Naive thymus-derived CD4-positive, alpha-beta T cell (primary cell): Measurements from ENCODE around the gene MCMBP. TPM values are rescaled to one million over a fixed set of nuclear protein-coding genes. Genes with fewer than 3 reads are reported as not detected.
A peak's percentile ranks its signal among the peaks of the same experiment; 100 is the strongest.
"Not testable (repeated sequence)": the region's sequence is repeated elsewhere in the genome, so short reads cannot be mapped to it uniquely, and the experiment has no call there.

Experiments used
- ATAC-seq: fragments of 150-1000 bp; cut with Tn5 transposase; 2 replicates; pipeline ENCODE4 v1.10.0; 2021; ENCODE audit warnings: mild to moderate bottlenecking, moderate library complexity
- CTCF ChIA-PET: fragments of 350-600 bp; sonication (Branson Sonifier 250); formaldehyde crosslinking; loops from one replicate; lab custom pipeline; 2021; ENCODE audit warnings: antibody characterized with exemption; lab: Charles Lee
- POLR2A ChIA-PET: fragments of 350-600 bp; sonication (Branson Sonifier 250); formaldehyde crosslinking; loops from one replicate; lab custom pipeline; 2021; ENCODE audit warnings: antibody characterized with exemption, inconsistent platforms; lab: Charles Lee
- DNase-seq, 9 donors: peaks; one replicate each; pipeline versions ENCODE4 v3.0.0 to v3.0.0-alpha.2; 2020 to 2022; ENCODE audit warnings: mixed read lengths in 1 of 9
- H3K27ac ChIP-seq: one replicate; pipeline ENCODE4 v1.7.0; 2013; ENCODE audit warnings: mild to moderate bottlenecking, low read depth, low read length, moderate library complexity
- H3K27me3 ChIP-seq, 2 donors: one replicate each; pipeline ENCODE4 v1.7.0; 2013; ENCODE audit warnings: low read length in 2 of 2, mild to moderate bottlenecking in 2 of 2, moderate library complexity in 2 of 2; ENCODE audit not compliant: control insufficient read depth in 2 of 2, insufficient read depth in 2 of 2
- H3K36me3 ChIP-seq, 3 experiments: 1 replicate in 2 of 3; 2 replicates in 1 of 3; pipeline ENCODE4 v1.7.0; 2013; ENCODE audit warnings: low read length in 3 of 3, mild to moderate bottlenecking in 3 of 3, moderate library complexity in 1 of 3; ENCODE audit not compliant: insufficient read depth in 3 of 3, control insufficient read depth in 2 of 3
- H3K4me1 ChIP-seq, 2 donors: one replicate each; pipeline ENCODE4 v1.7.0; 2013; ENCODE audit warnings: low read length in 2 of 2, mild to moderate bottlenecking in 2 of 2, moderate library complexity in 1 of 2; ENCODE audit not compliant: control insufficient read depth in 2 of 2, insufficient read depth in 2 of 2
- H3K4me3 ChIP-seq: 2 replicates; pipeline ENCODE4 v1.7.0; 2013; ENCODE audit warnings: mild to moderate bottlenecking, low read length
- H3K9me3 ChIP-seq, 3 experiments: 1 replicate in 2 of 3; 2 replicates in 1 of 3; pipeline ENCODE4 v1.7.0; 2013; ENCODE audit warnings: low read length in 3 of 3; ENCODE audit not compliant: control insufficient read depth in 2 of 3
- H3K27ac Mint-ChIP-seq, 9 donors: one replicate each; pipeline ENCODE4 v1.8.0; 2020 to 2022; ENCODE audit warnings: mixed read lengths in 9 of 9, mild to moderate bottlenecking in 8 of 9, moderate library complexity in 5 of 9, inconsistent platforms in 2 of 9
- H3K27me3 Mint-ChIP-seq, 5 donors: one replicate each; pipeline ENCODE4 v1.8.0; 2021 to 2022; ENCODE audit warnings: mixed read lengths in 5 of 5, mild to moderate bottlenecking in 1 of 5
- H3K36me3 Mint-ChIP-seq, 5 donors: one replicate each; pipeline ENCODE4 v1.8.0; 2020 to 2022; ENCODE audit warnings: mixed read lengths in 5 of 5, mild to moderate bottlenecking in 3 of 5, inconsistent platforms in 1 of 5
- H3K4me1 Mint-ChIP-seq, 7 donors: one replicate each; pipeline ENCODE4 v1.8.0; 2020 to 2022; ENCODE audit warnings: mixed read lengths in 7 of 7, mild to moderate bottlenecking in 3 of 7, inconsistent platforms in 1 of 7
- H3K4me3 Mint-ChIP-seq, 10 donors: one replicate each; pipeline ENCODE4 v1.8.0; 2020 to 2022; ENCODE audit warnings: mild to moderate bottlenecking in 10 of 10, mixed read lengths in 10 of 10, moderate library complexity in 6 of 10, inconsistent platforms in 2 of 10
- H3K9me3 Mint-ChIP-seq, 11 donors: one replicate each; pipeline ENCODE4 v1.8.0; 2020 to 2022; ENCODE audit warnings: mixed read lengths in 11 of 11, mild to moderate bottlenecking in 4 of 11, inconsistent platforms in 1 of 11, moderate library complexity in 1 of 11
- intact Hi-C, 2 donors: fragments of 100-400 bp; cut with micrococcal nuclease; formaldehyde crosslinking; loops; one replicate each; pipeline ENCODE4 v1.15.1; 2023
- polyA plus RNA-seq, 2 donors: library from polyadenylated mRNA; unstranded; fragments of 300-500 nt; fragmentation: Illumina TruSeq; gene quantifications; one replicate each; pipeline ENCODE4 v1.2.3, GENCODE V29; 2021
- total RNA-seq, 6 experiments: library from RNA in 5 of 6; stranded (reverse) in 5 of 6; gene quantifications; 1 replicate in 5 of 6; 2 replicates in 1 of 6; pipeline ENCODE4 v1.2.3 and lab custom pipeline; 2021 to 2026

Gene MCMBP
- total and polyA plus RNA-seq, 7 experiments from 2014 or later = 30.5 to 82.8 (median 46.0) TPM

GRCh38 chr10:119871881-119872609 lies 598 bp downstream of the MCMBP start:
- Mint-ChIP-seq H3K4me1 (peaks cover 30 to 55% (median 51%) of the 10 kb centered on the region in 7 donors), H3K27ac (peak overlapping the region; percentile 39 to 93 (median 84)), H3K27me3 (peaks cover 0 to 2% (median 0%) of the 10 kb centered on the region in 5 donors), H3K9me3 (peaks cover 0 to 2% (median 0%) of the 10 kb centered on the region in 11 donors), H3K4me3 (peak overlapping the region; percentile 87 to 93 (median 91)), H3K36me3 (peaks cover 0 to 10% (median 0%) of the 10 kb centered on the region in 5 donors)
- Histone ChIP-seq H3K36me3 (no peaks in the 10 kb centered on the region), H3K4me3 (peak overlapping the region; percentile 97), H3K27ac (peak overlapping the region; percentile 84), H3K4me1 (peaks cover 26 to 28% of the 10 kb centered on the region in 2 donors), H3K9me3 (no peaks in the 10 kb centered on the region), H3K27me3 (no peaks in the 10 kb centered on the region)
- ChIA-PET CTCF (interaction anchor here (0.8 to 5.3 kb wide), 3 partner anchors 12 to 20 kb away, joined by 3 to 28 read pairs (median 4); partner anchors contain the start of gene SEC23IP), POLR2A (interaction anchor here (0.6 to 3.2 kb wide), 15 partner anchors 8 to 1117 kb away, joined by 3 to 61 read pairs (median 5); partner anchors contain the start of genes BAG3, CACUL1, INPP5F and SEC23IP)
- intact Hi-C loops = loop anchor here (1.0 to 10.0 kb wide), 16 partner anchors 12 to 1530 kb away; partner anchors contain the start of genes BAG3 (in 2 of the 2), EIF3A (in 2 of the 2), INPP5F (in 2 of the 2) and RGS10 (in 2 of the 2)
- DNase-seq (peak; percentile 33 to 64 (median 56)), ATAC-seq (peak; percentile 35)

- intact Hi-C loops, ATAC-seq, H3K9me3 ChIP-seq, H3K27me3 ChIP-seq, DNase-seq, H3K27ac ChIP-seq, H3K4me3 ChIP-seq, H3K27me3 Mint-ChIP-seq, H3K9me3 Mint-ChIP-seq, H3K36me3 ChIP-seq: not testable (repeated sequence)
- Mint-ChIP-seq H3K4me1 (peaks cover 35 to 70% (median 64%) of the 10 kb centered on the region in 7 donors), H3K36me3 (peaks cover 0 to 18% (median 8%) of the 10 kb centered on the region in 5 donors), H3K27ac (peak overlapping the region in 1 of 9 donors; percentile 54), H3K4me3 (peak overlapping the region in 9 of 10 donors; percentile 14 to 91 (median 49))
- ChIA-PET POLR2A (interaction anchor here (0.6 to 1.0 kb wide), 3 partner anchors 25 to 789 kb away, joined by 3 read pairs; partner anchors contain the start of gene EIF3A), CTCF (interaction anchor here (5.3 kb wide), 1 partner anchor 9 kb away, joined by 28 read pairs; no protein-coding TSS in a partner anchor)
- H3K4me1 ChIP-seq = peaks cover 26 to 28% of the 10 kb centered on the region in 2 donors
These were observed 3.2 kb downstream of the MCMBP start for GRCh38 chr10:119869398-119869797.

- Mint-ChIP-seq H3K4me1 (peaks cover 28 to 74% (median 70%) of the 10 kb centered on the region in 7 donors), H3K27ac (peak overlapping the region in 1 of 9 donors; percentile 45), H3K27me3 (no peaks in the 10 kb centered on the region), H3K4me3 (no peak overlapping the region), H3K36me3 (peaks cover 0 to 23% (median 14%) of the 10 kb centered on the region in 5 donors), H3K9me3 (peaks cover 0 to 15% (median 6%) of the 10 kb centered on the region in 11 donors)
- DNase-seq = no peak
- H3K9me3 ChIP-seq = no peaks in the 10 kb centered on the region
- POLR2A ChIA-PET = no interaction called here
- ATAC-seq = no peak
- CTCF ChIA-PET = interaction anchor here (0.7 kb wide), 1 partner anchor 20 kb away, joined by 3 read pairs; no protein-coding TSS in a partner anchor
- no peak overlapping the region for H3K4me3 ChIP-seq
- peaks cover 17 to 20% of the 10 kb centered on the region in 2 donors for H3K4me1 ChIP-seq
- peaks cover 0 to 4% (median 0%) of the 10 kb centered on the region in 3 experiments for H3K36me3 ChIP-seq
- no peaks in the 10 kb centered on the region for H3K27me3 ChIP-seq
- intact Hi-C loops = no loop called here
- no peak overlapping the region for H3K27ac ChIP-seq
These were observed 5.3 kb downstream of the MCMBP start for GRCh38 chr10:119867317-119867716.

GRCh38 chr10:119865699-119866240 lies 6.9 kb downstream of the MCMBP start:
- intact Hi-C loops = no loop called here
- Mint-ChIP-seq H3K4me3 (no peak overlapping the region), H3K27ac (peak overlapping the region in 3 of 9 donors; percentile 3 to 69 (median 44)), H3K36me3 (peaks cover 0 to 23% (median 14%) of the 10 kb centered on the region in 5 donors), H3K4me1 (peaks cover 31 to 78% (median 69%) of the 10 kb centered on the region in 7 donors), H3K27me3 (no peaks in the 10 kb centered on the region), H3K9me3 (peaks cover 0 to 15% (median 6%) of the 10 kb centered on the region in 11 donors)
- no peak overlapping the region for H3K27ac ChIP-seq
- no peak for DNase-seq
- H3K4me1 ChIP-seq = peaks cover 10 to 12% of the 10 kb centered on the region in 2 donors
- no peaks in the 10 kb centered on the region for H3K27me3 ChIP-seq
- peaks cover 0 to 4% (median 0%) of the 10 kb centered on the region in 3 experiments for H3K36me3 ChIP-seq
- ChIA-PET POLR2A (no interaction called here), CTCF (no interaction called here)
- H3K9me3 ChIP-seq = no peaks in the 10 kb centered on the region
- ATAC-seq = no peak
- no peak overlapping the region for H3K4me3 ChIP-seq

- Histone ChIP-seq H3K4me1 (peaks cover 0 to 10% of the 10 kb centered on the region in 2 donors), H3K27ac (no peak overlapping the region), H3K9me3 (no peaks in the 10 kb centered on the region), H3K36me3 (peaks cover 0 to 4% (median 0%) of the 10 kb centered on the region in 3 experiments), H3K27me3 (no peaks in the 10 kb centered on the region), H3K4me3 (no peak overlapping the region)
- Mint-ChIP-seq H3K36me3 (peaks cover 0 to 23% (median 17%) of the 10 kb centered on the region in 5 donors), H3K9me3 (peaks cover 0 to 15% (median 6%) of the 10 kb centered on the region in 11 donors), H3K27ac (peak overlapping the region in 5 of 9 donors; percentile 28 to 82 (median 48)), H3K4me3 (no peak overlapping the region), H3K27me3 (no peaks in the 10 kb centered on the region), H3K4me1 (peaks cover 33 to 77% (median 68%) of the 10 kb centered on the region in 7 donors)
- POLR2A ChIA-PET = interaction anchor here (1.0 kb wide), 1 partner anchor 8 kb away, joined by 3 read pairs; no protein-coding TSS in a partner anchor
- CTCF ChIA-PET = interaction anchor here (0.6 kb wide), 1 partner anchor 657 kb away, joined by 3 read pairs; the partner anchor contains the start of gene GRK5
- intact Hi-C loops = loop anchor here in 1 of 2 donors (5.0 kb wide), 1 partner anchor 667 kb away; no protein-coding TSS in a partner anchor
- DNase-seq (no peak), ATAC-seq (no peak)
These were observed 8.6 kb downstream of the MCMBP start for GRCh38 chr10:119863951-119864565.
